HL-60 (cell line): ENCODE results near the gene FSTL3.

Experiments used
- DNase-seq, 2 experiments: peaks; one replicate each; pipeline ENCODE4 v3.0.0-alpha.2; 2010 to 2020; ENCODE audit warnings: low read depth in 1 of 2, low spot score in 1 of 2
- H3K27ac ChIP-seq: fragments of 250-450 bp; sonication (Bioruptor Pico); replicated peaks from 2 replicates; pipeline ENCODE4 v1.5.1; 2020; ENCODE audit warnings: mild to moderate bottlenecking, moderate library complexity
- H3K27me3 ChIP-seq: fragments of 250-450 bp; sonication (Bioruptor Pico); 2 replicates; pipeline ENCODE4 v1.5.1; 2021; ENCODE audit warnings: mild to moderate bottlenecking, moderate library complexity; ENCODE audit not compliant: insufficient read depth, poor library complexity, severe bottlenecking
- H3K4me3 ChIP-seq: replicated peaks from 2 replicates; pipeline ENCODE4 v1.5.1; 2011; ENCODE audit warnings: mild to moderate bottlenecking, control low read depth, low read length; ENCODE audit not compliant: insufficient read depth
- GABPA ChIP-seq: IDR thresholded peaks from 2 replicates; pipeline ENCODE4 v1.6.1; 2012; ENCODE audit warnings: low read depth
- POLR2AphosphoS5 ChIP-seq: IDR thresholded peaks from 2 replicates; pipeline ENCODE4 v1.6.1; 2012; ENCODE audit warnings: low read depth
- SPI1 ChIP-seq: IDR thresholded peaks from 2 replicates; pipeline ENCODE4 v1.6.1; 2012; ENCODE audit warnings: low read depth, mild to moderate bottlenecking, borderline replicate concordance
- TF ChIP-seq, protein P1 (sequence below): IDR thresholded peaks from 2 replicates; pipeline ENCODE4 v1.6.1; 2012; ENCODE audit warnings: low read depth; ENCODE audit not compliant: insufficient replicate concordance
- TF ChIP-seq, protein P2 (sequence below): IDR thresholded peaks from one replicate; pipeline ENCODE4 v1.5.1; 2011; ENCODE audit warnings: low read length, control low read depth, inconsistent platforms; ENCODE audit not compliant: insufficient read depth

Gene FSTL3

DNA sequence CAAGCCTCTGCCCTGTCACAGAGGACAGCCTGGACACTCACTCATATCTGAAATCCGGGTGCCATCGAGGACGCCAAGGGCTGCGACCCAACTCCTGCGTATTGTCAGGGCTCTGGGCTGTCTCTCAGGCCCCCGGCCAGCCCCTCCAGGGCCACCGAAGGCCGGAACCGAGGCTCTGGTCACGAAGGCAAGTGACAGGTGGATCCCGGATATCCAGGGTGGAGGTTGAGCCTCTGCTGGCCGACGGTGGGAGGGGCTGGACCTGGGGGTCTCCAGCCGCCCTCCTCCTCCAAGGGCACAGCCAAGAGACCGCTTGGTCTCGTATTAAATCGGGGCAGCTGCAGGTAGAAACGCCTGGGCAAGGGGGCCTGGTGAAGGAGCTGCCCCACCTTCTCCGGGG lies 18.6 kb upstream of the FSTL3 start:
- TF ChIP-seq POLR2AphosphoS5 (no peak), SPI1 (no peak), GABPA (no peak)
- TF ChIP-seq, protein P1, sequence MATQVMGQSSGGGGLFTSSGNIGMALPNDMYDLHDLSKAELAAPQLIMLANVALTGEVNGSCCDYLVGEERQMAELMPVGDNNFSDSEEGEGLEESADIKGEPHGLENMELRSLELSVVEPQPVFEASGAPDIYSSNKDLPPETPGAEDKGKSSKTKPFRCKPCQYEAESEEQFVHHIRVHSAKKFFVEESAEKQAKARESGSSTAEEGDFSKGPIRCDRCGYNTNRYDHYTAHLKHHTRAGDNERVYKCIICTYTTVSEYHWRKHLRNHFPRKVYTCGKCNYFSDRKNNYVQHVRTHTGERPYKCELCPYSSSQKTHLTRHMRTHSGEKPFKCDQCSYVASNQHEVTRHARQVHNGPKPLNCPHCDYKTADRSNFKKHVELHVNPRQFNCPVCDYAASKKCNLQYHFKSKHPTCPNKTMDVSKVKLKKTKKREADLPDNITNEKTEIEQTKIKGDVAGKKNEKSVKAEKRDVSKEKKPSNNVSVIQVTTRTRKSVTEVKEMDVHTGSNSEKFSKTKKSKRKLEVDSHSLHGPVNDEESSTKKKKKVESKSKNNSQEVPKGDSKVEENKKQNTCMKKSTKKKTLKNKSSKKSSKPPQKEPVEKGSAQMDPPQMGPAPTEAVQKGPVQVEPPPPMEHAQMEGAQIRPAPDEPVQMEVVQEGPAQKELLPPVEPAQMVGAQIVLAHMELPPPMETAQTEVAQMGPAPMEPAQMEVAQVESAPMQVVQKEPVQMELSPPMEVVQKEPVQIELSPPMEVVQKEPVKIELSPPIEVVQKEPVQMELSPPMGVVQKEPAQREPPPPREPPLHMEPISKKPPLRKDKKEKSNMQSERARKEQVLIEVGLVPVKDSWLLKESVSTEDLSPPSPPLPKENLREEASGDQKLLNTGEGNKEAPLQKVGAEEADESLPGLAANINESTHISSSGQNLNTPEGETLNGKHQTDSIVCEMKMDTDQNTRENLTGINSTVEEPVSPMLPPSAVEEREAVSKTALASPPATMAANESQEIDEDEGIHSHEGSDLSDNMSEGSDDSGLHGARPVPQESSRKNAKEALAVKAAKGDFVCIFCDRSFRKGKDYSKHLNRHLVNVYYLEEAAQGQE: no peak
- TF ChIP-seq, protein P2, sequence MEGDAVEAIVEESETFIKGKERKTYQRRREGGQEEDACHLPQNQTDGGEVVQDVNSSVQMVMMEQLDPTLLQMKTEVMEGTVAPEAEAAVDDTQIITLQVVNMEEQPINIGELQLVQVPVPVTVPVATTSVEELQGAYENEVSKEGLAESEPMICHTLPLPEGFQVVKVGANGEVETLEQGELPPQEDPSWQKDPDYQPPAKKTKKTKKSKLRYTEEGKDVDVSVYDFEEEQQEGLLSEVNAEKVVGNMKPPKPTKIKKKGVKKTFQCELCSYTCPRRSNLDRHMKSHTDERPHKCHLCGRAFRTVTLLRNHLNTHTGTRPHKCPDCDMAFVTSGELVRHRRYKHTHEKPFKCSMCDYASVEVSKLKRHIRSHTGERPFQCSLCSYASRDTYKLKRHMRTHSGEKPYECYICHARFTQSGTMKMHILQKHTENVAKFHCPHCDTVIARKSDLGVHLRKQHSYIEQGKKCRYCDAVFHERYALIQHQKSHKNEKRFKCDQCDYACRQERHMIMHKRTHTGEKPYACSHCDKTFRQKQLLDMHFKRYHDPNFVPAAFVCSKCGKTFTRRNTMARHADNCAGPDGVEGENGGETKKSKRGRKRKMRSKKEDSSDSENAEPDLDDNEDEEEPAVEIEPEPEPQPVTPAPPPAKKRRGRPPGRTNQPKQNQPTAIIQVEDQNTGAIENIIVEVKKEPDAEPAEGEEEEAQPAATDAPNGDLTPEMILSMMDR: no peak
- no peak overlapping the region for H3K4me3 ChIP-seq
- H3K27ac ChIP-seq: no peak overlapping the region
- DNase-seq: no peak
- H3K27me3 ChIP-seq: no peaks in the 10 kb centered on the region

DNA sequence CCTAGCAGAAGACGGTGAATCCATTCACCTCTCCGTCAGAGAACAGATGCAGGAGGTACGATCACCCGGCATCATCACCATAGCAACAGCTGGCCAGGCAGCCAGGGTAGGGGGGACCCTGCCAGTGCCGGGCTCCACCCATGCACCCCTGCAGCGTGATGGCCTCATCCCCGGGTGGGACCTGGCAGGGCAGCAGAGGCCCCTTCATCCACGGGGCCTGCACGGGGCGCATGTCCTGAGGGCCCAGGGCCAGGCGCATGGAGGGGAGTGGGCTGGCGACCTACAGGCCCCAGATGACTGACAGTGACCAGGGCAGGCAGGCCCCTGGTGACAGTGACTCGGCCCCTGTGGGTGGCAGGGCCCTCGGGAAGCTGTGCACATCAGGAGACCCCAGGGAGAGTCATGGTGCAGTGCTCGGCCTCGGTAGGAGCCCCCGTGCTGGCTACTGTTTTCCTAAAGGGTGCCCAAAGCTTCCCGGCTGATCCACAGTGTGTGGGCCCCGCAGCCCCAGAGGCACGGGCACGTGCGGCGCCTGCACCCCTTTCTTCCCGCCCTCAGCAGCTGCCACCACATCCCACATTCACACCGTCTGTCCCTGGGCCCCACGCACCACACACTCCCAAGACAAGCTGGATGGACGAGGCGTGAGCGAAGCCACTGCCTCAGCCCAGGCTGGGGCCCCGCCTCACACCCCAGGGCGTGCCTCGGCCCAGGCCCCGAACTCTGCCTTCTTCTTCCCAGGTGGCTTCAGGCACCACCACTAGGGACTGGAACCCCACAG lies 17.9 kb upstream of the FSTL3 start:
- Histone ChIP-seq H3K27me3 (no peaks in the 10 kb centered on the region), H3K4me3 (no peak overlapping the region), H3K27ac (no peak overlapping the region)
- no peak for DNase-seq
- no peak for TF ChIP-seq POLR2AphosphoS5
- TF ChIP-seq, protein P1: no peak

DNA sequence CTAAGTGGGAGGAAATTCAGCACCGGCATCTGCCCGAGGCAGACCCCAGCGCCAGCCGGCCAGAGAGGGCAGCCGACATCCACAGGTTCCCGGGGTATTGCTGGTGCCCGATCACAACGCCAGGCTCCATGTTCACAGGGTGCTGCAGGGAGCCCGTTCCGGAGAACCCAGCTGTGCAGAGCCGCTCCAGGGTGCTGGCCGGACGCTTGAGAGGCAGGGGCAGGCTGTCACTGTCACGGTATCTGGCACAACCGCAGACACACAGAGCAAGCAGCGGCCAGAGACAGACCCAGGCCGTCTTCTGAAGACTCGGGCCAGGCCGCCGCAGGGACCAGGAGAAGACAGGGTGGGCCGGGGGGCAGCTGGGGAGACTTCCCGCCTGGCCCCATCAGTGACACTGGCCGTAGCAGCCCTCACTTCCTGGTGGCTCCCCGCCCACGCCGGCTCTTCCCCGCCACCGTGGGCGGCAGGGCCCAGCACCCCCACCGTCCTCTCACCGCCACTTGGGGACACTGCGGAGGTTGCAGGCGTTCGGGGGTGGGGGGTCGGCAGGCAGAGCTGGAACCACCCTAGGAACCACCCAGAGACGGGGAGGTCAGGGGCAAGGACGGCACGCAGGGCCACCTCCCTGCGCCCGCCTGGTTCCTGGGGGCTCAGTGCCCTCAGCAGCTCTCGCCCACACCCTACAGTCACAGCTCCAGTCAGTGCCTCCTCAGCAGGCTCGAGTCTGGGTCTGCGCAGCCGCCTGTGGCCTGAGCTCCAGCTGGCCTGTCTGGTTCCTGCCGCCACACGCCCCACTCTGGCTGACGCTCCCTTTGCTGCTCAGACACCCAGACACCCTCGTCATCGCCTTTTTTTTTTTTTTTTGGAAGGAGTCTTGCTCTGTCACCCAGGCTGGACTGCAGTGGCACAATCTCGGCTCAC lies 17.0 kb upstream of the FSTL3 start:
- Histone ChIP-seq H3K27me3 (no peaks in the 10 kb centered on the region), H3K27ac (no peak overlapping the region), H3K4me3 (no peak overlapping the region)
- no peak for DNase-seq
- TF ChIP-seq POLR2AphosphoS5: no peak
- TF ChIP-seq GABPA: no peak
- no peak for TF ChIP-seq SPI1

DNA sequence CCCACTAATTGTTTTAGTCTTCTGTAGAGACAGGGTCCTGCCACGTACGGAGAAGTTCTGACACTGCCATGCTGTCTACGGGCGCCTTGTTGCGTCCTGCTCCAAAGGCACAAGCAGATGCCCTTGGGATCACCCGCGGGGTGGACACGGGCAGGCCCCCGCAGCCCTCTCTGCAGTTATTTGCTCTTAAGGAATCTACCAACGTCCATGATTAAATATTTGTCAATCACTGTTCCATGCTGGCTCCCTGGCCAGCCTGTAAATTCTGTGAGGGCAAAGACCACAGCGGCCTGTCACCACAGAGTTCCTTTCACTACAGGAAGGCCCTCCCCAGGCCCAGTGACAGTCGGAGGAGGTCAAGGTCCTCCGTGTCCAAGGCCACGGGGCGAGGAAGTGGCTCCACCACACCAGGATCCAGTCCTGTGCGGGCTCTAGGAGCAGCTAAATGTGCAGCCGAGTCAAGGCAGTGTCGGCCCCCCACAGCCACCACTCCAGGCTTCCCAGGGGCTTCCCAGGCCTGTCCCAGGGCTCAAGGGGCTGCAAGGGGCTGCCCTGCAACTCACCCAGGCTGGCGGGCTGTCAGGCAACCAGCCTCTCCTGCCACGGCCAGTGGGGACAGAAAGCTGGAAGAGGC lies 15.3 kb upstream of the FSTL3 start:
- no peak for DNase-seq

More for the DNA sequence above, 15.3 kb upstream of the FSTL3 start:
- no peak for TF ChIP-seq SPI1
- no peak; the same call in 1 of the 2 replicates for TF ChIP-seq POLR2AphosphoS5
- TF ChIP-seq, protein P2: no peak
- TF ChIP-seq, protein P1: no peak
- TF ChIP-seq GABPA: no peak
- Histone ChIP-seq H3K27ac (peak overlapping the region; percentile 93), H3K4me3 (peak overlapping the region; percentile 95), H3K27me3 (no peaks in the 10 kb centered on the region)
